ENCODE results near the gene GCK.

The GCK gene

DNA sequence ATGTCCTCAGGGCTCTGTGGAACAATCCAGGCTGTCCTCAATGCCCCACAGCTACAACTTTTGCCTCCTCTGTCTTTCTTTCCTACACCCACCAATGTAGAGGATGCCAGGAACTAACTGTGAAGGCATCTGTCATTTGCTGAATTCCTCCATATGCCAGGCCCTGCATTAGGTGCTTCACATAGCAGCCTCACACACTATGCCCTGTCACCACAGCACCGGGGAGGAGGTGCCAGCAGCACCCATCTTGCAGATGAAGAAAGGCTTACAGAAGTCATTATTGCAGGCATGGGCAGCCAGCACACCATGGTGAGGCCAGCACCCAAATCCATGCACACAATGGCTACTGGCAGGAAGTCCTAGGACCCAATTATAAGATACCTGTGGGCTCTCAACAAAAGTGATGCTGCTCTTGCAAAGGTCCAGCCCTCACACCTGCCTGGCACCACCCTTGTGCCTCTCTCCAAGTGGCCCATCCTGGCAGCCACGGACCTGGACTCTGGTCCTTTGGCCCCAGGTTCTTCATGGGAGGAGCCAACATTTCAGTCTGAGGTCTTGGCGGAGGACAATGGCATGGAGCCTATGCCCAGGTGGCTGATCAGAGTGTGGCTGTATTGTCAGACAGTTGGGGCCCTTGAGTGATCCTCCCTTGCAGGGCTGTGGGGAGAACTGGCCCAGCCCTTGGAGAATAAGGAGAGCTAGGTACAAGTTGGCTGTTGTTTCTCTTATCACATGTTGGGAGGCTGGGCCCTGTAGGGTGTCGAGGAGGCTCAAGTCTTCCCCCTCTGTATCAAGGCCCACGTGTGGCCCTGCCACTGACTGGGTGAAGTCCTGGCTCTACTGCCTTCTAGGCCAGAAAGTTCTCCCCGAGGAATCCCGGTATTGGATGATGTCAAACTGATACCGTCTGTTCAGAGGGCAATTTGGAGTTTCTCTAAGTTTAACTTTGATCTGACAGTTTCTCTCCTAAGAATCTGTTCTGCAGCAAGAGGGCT, 33.8 kb downstream of the GCK start:
- DNase-seq (ENCODE audit: low read depth in 2 of 2): no peak

DNA sequence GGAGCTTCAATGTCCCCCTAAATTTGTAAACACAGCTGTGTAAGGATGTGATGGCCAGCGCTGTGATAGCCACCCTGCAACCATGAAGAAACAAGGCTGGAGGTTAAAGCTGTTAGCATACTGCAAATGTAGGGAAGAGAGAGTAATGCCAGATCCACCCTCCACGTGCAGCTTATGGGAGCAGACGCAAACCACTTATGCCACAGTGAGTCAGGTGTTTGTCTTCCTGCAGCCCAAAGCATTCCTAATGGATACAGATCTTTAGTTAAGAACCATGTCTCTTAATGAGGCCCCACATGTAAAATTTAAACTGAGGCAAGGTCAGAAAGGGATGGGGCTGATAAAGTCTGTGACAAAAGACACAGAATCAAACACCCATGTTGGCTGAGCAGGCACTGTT, 34.5 kb downstream of the GCK start:
- DNase-seq (ENCODE audit: low read depth in 2 of 2): no peak

DNA sequence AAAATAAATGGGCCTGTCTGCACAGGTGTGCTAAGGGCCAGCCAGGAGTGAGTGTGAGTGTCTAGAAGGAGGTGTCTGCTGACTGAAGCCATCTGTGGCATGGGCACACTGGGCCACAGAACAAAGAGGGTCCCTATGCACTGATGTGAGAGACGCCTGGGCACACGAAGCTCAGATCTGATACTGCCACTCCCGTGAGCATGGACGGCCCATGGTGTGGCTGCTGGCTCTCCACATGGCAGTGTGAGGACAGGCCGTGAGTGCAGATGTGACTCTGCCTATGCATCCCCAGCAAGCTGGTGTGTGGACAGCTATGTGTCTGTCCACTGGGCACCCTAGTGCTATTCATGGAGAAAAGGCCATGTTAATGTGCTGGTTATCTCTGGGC, 35.3 kb downstream of the GCK start:
- DNase-seq (ENCODE audit: low read depth in 2 of 2): no peak

DNA sequence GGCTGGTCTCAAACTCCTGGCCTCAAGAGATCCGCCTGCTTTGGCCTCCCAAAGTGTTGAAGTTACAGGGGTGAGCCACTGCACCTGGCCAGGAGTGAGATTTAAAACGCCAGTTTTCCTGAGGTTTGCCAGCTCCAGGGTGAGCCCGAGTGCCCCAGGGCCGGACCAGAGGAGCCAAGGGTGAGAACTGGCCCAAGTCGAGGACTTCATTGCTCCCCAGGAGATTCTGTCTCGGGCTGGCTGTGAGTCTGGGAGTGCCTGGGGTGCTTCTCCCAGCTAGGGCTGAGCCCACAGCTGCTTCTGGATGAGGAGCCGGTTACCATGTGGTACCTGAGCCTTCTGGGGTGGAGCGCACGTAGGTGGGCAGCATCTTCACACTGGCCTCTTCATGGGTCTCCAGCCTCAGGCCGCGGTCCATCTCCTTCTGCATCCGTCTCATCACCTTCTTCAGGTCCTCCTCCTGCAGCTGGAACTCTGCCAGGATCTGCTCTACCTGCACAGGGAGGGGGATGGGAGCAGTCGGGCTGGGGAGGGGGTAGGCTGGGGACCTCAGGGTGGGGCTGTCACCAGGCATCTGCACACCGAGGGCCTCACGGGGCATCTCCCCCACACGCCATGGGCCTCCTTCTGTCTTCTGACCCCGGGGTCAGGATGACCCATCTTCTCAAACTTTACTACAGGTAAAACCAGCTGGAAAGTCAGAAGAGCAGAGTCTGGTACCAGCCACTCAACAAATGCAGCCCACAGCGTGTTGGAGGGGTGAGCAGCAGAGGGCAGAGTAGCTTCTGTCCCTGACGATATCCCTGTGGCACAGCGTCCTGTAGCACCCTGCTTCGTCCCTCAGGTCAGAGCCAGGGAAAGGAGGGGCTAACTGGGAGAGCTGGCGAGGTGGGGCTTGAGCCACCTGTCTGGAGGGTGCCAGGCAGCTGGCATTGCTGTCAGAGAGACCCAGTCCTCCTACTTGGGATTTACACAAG, 36.0 kb downstream of the GCK start:
- no peak for DNase-seq (ENCODE audit: low read depth in 2 of 2)

DNA sequence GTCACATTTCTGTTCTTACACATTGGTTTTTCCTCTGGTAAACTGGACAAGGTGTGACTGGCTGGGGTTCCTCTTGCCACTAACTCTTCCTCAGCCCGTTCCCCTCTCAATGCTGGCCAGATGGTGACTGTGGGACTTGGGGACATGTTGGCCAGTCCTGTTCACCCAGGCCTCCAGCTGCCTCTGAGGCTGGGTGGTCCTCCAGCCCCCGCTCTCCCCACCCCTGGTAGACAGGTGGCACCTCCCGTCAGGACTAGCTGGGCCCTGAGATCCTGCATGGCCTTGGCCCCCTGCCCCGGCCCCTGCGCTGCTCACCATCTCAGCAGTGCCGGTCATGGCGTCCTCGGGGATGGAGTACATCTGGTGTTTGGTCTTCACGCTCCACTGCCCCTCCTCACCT, 37.3 kb downstream of the GCK start:
- DNase-seq (ENCODE audit: low read depth in 2 of 2): no peak

DNA sequence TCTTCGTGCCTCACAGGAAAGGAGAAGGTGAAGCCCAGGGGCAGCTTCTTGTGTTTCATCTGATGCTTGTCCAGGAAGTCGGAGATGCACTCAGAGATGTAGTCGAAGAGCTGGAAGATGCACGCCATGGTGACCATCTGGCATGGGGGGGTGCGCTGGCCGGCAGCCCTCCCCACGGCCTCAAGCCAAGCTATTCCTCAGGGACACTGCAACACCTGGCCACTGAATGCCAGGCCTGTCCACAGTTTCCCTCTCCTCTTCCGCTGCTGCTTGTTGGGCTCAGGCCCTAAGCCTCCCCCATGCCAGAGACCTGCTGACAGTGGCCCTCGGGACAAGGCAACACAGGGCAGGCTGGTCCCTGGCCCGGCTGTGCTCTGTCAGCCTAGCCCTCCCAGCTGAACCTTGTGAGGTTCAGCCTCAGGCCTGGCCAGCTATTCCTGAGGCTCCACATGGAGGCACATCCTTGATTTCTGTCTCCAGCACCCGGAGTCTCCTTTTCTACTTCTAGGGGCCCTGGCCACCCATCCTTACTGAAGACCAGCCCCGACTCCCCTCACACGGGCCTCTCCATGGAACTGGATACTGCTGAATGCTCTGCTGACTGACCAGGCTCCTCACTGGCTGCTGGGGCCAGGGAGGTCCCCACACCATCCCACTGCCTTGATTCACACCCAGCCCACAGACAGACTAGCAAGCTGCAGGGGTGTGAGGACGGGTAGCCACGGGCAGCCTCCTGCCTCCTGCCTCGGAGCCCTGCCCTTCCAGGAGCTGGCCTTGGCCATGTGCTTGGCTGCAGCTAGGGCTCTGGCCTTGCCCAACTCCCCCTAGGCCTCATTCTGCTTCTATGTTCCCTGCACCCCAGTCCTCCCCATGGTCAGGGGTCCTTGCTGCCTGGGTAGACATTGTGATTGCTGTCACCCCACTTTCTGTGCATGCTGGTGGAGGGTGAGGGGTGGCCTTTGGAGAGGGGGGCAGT, 38.0 kb downstream of the GCK start:
- no peak for DNase-seq (ENCODE audit: low read depth in 2 of 2)

DNA sequence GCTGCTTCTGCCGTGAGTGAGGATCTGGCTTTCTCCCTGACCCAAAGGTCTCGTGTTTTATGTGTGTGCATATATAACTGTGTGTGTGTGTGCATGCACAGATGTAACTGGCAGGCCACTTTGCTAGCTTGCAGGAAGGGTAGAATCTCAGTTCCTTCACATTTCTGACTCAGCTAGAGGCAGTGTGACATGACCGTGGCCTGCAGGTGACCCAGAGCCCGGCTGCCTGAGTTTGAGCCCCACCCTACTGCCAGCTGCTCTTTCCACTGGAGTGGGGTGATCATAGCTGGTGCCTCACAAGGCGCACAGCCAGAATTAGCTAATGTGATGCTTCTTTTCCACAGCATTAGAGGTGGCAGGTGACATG, 38.8 kb downstream of the GCK start:
- no peak for DNase-seq (ENCODE audit: low read depth in 2 of 2)

DNA sequence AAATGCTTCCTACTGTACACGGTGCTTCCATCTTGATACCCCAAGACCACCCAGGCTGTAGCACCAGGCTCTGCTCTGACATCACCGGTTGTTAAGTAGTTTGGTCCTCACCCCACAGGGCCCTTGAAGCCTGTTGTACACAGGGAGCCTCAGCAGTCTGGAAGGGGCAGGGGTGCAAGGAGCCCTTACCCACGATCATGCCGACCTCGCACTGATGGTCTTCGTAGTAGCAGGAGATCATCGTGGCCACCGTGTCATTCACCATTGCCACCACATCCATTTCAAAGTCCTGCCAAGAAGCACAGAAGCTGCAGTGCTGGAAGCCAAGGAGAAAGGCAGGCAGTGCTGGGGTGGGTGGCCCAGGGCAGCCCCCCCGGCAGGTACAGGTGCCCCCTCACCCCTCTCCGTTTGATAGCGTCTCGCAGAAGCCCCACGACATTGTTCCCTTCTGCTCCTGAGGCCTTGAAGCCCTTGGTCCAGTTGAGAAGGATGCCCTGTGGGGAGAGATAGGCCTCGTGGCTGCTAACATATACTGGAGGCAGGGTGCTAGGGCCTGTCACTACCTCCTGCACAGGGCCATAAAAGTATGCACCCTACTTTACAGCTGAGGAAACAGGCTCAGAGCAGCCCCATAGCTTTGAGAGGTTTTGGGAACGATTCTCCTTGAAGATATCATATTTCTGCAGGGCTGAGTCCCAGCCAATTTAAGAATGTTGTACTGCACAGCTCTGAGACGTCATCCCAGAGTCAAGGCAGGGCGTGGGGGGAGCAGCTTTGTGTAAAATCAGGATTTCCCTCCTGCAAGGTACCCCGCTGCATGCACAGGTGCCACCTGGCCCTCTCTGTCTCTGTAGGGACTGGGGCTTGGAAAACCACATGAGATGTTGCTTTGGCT, 39.4 kb downstream of the GCK start:
- no peak for DNase-seq (ENCODE audit: low read depth in 2 of 2)

DNA sequence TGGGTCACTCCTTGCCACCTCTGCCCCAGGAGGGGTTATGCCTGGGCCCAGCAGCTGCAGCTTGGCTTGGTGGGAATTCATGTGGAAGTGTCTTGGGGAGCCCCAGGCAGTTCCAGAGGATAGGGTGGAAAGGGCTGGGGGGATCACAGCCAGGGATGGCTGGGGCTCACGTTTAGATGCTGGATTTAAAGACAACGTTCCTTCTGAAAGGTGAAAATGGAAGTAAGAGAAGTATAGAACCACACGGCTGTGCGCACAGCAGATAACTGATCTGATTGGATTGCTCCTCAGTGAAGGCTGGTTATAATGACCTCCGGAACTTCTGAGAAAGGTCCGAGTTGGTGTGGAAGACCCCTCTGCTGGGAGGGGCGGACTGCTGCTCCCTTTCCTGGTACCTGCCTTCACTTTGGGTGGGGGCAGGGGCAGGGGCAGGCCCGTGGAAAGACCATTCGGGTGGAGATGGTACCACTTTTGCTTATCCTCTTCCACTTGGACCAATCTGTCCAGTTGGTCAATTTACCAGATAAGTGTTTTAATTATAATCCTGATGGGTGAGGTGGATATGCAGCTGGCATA, 40.2 kb downstream of the GCK start:
- DNase-seq (ENCODE audit: low read depth in 2 of 2): no peak

DNA sequence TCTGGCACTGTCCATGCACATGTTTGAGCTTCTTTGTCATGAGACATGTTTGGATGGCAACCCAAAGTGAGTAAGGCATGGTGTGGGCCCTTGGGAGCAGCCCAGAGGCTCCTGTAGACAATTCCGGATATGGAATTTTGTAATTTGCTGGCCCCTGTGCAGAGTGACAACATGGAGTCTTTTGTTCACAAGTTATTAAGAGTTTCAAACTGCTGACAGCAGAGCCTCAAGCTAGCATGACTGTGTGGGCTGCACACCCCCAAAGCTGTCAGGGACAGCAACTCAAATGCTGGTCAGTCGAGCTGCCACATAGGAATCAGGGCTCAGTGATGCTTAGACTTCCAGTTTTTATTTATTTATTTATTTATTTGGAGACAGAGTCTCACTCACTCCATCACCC, 41.1 kb downstream of the GCK start:
- no peak for DNase-seq (ENCODE audit: low read depth in 2 of 2)

DNA sequence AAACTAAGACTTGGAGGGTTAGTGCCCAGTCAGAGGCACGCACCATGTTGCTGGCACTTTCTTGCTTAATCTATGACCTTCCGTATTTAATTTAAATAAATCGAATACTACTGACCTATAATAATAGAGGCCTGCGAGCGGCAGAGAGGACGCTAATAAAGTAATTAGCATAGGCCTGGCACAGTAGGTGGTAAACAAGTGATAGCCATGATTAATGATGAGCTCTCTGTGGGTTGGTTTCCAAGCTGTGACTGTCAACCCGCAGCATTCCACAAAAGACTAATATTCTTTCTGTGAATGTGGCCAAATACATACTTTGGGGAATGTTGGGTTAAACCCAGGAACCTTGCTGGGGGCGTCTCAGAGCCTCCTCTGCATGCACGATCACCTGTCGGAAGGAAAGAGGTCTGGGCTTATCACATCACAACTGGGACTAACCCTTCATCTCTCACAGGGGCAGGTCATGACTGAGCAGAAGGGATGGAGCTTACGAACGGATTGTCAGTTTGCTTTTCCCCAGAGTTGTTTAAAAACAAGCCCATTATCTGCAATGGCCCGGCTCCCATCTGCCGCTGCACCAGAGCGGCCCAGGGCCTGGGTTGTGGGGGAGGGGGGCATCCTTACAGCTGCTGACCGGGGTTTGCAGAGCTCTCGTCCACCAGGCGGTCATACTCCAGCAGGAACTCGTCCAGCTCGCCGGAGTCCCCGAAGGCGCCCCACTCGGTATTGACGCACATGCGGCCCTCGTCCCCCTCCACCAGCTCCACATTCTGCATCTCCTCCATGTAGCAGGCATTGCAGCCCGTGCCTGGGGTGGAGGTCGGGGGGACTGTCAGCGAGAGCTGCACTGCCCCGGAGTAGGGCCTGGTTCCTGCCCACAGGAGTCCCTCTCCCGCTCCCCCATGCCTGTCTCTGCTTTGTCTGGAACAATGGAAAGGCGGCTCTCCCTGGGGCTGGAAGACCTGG, 41.9 kb downstream of the GCK start:
- no peak for DNase-seq (ENCODE audit: low read depth in 2 of 2)

DNA sequence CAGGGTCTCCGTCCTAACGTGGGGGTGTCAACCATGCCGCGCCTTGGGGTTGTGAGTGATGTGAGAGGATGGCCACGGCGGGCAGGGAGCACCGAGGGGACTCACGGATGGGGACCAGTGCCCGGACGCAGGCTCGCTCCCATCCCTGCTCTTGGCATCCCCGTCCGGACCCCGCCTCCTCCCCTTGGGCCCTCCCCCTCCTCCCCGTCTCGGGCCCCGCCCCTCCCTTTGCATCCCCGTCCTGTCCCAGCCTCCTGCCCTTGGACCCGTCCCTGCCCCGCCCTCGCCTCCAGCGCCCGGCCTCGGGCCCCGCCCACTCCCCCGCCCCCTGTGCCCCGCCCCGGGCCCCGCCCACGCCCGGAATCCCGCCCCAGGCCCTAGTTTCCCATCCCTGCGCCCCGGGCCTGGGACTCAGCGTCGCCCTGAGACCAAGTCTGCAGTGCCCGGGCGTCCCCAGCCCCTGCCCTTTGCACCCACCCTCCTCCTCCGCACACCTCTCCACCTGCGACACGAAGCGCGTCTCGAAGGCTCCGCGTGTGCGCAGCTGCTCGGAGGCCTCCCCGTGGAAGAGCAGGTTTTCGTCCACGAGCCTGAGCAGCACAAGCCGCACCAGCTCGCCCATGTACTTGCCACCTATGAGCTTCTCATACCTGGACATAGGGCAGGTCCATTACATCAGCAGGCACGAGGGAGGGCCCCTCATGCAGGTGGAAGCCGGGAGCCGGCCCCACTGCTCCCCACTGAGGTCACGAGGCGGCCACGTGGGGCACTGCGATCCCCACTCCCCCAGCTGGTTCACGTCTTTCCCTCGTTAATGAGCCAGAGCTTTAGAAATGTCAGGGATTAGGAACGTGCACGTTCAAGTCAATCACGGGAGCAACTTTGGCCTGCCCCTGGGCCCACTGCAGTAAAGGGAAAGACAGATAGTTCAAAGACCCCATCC, 43.0 kb downstream of the GCK start:
- DNase-seq (ENCODE audit: low read depth in 2 of 2): peak; percentile 25 to 52

DNA sequence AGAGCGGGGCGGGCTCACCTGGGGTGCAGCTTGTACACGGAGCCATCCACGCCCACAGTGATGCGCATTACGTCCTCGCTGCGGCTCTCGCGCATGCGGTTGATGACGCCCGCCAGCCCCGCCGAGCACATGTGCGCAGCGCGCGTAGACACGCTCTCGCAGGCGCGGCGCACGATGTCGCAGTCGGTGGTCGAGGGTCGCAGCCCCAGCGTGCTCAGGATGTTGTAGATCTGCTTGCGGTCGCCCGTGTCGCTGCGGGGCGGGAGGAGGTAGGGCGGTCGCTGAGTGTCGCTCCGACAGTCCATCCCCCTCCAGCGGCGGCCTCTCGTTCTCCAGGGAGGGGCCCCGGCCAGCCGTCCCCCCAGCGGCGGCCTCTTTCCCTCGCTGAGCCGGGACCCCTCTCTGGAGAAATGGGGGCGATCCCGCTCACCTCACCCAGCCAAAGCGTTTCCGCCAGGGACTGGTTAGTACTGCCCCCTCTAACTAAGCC, 43.7 kb downstream of the GCK start:
- DNase-seq (ENCODE audit: low read depth in 2 of 2): peak; percentile 24 to 43

DNA sequence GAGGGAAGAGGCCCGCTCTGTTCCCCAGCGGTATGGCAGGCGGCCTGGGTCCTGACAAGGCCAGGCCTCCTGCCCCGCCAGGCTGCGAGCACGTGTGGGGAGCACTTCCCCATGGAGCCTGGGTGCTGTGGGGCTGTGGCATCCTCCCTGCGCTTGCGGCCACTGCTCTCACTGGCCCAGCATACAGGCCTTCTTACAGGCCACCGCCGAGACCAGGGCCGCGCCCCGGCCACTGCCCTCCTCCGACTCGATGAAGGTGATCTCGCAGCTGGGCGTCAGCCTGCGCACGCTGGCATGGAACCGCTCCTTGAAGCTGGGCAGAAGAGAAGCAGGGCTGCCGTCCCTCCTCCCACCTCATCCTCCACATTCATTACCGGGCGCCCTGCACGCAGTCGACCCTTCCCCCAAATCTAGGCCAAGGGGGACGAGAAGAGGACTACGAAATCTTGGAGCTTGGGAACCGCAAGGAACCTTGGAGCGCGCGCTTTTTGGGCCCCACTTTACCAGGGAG, 44.2 kb downstream of the GCK start:
- no peak for DNase-seq (ENCODE audit: low read depth in 2 of 2)

DNA sequence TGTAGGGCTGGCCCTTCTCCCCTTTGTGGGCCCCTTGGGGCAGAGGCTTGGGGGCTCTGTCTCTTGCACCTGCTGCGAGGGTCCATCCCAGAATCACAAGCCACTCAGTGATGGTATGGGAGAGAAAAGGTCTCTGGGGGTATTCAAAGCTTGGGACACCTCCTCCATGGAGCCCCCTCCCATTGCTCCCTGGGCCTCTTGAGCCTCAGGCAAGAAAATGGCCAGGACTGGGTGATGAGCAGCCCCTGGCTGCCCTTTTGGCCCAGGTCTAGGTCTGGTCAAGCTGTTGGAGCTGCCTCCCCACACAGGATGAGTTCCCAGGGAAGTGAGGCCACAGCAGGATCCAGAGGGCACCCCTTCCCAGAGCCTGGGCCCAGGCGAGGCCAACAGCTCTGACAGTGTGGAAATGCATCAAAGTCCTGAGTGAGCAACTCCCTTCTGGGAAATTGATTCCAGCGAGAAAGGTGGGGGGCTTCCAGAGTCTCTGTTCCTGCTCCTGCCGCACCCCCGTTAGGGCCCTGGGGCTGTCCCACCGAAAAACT, 44.7 kb downstream of the GCK start:
- DNase-seq (ENCODE audit: low read depth in 2 of 2): no peak

DNA sequence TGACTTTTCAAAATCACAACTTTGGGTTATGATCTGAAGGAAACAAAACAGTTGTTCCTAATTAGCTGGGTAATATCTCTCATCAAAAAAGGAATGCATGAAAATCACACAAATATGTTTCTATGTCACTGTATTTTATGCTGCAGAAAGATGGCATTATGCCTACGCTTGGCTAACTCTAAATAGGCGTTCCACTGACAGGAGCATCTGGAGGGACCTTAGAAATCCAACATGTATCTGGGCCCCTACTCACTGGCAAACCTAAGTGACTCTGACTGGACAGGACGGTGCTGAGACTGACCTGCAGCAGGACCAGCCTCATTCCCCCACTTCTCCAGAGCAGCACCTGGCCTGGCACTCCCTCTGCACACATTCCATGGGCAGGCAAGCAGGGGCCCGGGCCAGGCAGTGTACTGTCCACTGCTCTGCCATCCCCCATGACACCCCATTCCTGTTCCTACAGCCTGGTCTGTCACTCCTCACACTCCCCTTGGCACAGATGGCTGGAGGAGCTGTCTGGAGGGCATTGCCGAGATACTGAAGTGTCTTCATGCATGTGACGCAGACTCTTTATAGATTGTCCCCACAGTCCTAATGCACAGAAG, 45.5 kb downstream of the GCK start:
- DNase-seq (ENCODE audit: low read depth in 2 of 2): no peak

DNA sequence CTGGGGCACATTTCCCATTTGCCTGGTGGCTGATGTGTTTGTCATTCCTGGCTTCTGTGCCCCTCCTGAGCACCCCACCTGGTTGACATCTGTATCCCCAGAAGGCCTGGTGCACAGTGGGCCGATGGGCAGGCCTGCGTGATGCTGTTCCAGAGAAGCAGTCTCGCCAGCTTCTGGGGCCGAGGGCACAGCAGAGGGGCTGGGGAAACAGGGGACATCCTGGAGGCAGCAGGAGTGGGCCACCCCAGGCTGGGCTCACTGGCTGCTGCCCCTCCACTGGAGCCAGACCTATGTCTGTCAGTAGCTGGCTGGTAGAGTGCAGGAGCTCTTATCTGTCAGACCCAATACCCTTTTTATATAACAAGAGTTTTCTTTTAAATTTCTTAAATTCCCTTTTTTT, 47.2 kb downstream of the GCK start:
- DNase-seq (ENCODE audit: low read depth in 2 of 2): no peak
